HG03354 (cell line): ENCODE measurements around the gene TMEM30A.

Experiments used
- ATAC-seq: cut with Tn5 transposase; IDR thresholded peaks from one replicate; pipeline ENCODE4 v1.9.1; 2021; ENCODE audit warnings: mild to moderate bottlenecking; ENCODE audit not compliant: unreplicated experiment, poor library complexity, severe bottlenecking

The TMEM30A gene

DNA sequence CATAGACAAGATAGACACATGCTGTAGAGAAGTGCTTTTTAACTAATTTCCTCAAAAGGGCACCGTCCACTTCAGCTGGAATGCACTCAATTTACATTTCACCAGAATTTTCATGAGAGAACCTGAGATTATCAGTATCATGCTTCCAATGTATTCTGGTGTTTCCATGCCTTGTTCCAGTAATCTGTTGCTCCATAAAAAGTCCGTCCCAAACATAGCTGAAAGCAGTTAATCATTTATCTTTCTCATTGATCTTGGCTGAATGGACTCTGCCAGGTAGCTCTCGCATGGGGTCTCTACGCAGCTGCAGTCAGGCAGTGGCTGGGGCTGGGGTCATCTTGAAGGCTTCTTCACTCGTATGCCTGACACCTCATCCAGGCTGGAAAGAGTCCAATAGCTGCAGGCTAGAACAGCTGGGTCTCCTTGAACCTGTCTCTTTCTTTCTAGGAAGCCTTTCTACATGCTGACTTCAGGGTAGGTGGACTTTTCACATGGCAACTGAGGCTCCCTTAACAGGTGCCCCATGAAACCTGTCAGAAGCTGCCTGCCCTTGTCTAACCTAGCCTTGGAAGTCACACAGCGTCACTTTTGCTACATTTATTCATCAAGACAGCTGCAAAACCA, 60.2 kb downstream of the TMEM30A start:
- ATAC-seq, result no peak

- no peak for ATAC-seq
These were observed 61.2 kb downstream of the TMEM30A start for GRCh38 chr6:75223428-75223827.

GRCh38 chr6:75222261-75222660, 62.3 kb downstream of the TMEM30A start:
- ATAC-seq, result no peak

DNA sequence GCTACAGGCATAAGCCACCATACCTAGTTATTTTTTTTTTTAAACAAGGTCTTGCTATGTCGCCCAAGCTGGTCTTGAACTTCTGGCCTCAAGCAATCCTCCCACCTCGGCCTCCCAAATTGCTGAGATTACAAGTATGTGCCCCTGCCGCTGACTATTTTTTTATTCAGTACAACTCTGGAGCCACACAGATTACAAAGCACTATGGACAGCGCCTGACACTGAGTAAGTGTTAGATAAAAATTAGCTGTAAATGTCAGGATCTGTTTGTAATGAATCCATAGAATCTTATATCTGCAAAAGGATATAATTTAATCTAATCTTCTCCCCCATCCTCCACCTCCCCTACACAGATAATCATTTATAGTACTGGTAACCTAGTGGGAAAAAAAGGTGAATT, 63.5 kb downstream of the TMEM30A start:
- no peak for ATAC-seq

DNA sequence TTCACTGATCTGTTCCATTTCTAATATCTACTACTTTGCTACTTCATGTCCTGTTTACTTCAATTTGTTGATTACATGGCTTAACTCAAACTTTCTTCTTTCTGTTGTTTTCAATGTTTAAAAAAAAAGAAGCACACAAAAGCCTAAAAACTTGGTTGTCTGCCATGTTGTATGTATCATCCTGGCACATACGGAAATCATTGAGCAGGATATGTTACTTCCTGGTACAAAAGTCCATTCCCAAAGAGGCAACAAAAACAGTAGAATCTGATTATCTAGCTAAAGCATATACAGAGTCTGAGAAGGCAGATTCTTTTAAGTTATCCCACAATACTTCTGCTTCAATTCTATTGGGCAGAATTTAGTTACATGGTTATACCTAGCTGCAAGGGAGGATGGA, 64.2 kb downstream of the TMEM30A start:
- no peak for ATAC-seq

DNA sequence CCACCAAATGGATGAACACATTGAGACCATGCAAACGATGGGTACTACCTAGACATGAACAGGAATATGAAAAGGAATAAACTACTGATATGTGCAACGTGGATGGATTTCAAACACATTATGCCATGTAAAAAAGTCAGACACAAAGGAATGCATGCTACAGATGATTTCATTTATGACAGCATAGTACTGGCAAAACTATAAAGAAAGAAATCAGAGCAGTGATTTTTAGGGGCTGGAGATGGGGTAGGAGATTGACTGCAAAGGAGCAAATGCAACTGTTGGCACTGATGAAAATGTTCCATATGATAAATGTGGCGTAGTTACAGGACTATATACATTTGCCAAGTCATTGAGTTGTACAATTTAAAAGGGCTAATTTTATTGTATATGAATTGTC, 65.3 kb downstream of the TMEM30A start:
- no peak for ATAC-seq

- no peak for ATAC-seq
These were observed 67.4 kb downstream of the TMEM30A start for GRCh38 chr6:75217193-75217592.

- no peak for ATAC-seq
These were observed 69.3 kb downstream of the TMEM30A start for GRCh38 chr6:75215291-75215690.

DNA sequence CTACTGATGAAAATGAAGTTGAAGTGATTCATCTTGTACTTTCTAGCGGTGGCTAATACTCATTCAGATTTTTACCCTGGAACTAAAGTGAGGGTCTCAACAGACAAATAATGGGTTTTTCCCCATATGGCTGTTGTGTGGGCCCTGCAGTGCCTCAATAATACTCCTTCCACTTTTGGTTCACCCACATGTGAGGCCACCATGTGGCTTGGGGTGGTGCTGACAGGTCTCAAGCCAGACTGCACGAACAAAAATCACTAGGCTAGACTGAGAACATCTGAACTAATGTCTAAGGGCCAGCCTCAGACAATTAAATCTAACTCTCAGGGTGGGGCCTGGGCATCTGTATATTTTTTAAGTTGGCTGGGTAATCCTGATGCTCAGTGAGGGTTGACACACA, 70.9 kb downstream of the TMEM30A start:
- ATAC-seq, result peak; percentile 45

- ATAC-seq, result no peak
These were observed 71.5 kb downstream of the TMEM30A start for GRCh38 chr6:75213112-75213511.

- no peak for ATAC-seq
These were observed 72.5 kb downstream of the TMEM30A start for GRCh38 chr6:75211920-75212590.

GRCh38 chr6:75210885-75211739, 73.5 kb downstream of the TMEM30A start:
- ATAC-seq, result peak; percentile 30

GRCh38 chr6:75209184-75209723, 75.3 kb downstream of the TMEM30A start:
- ATAC-seq, result no peak

GRCh38 chr6:75208298-75209183, 76.1 kb downstream of the TMEM30A start:
- ATAC-seq, result peak; percentile 73

GRCh38 chr6:75206576-75207342, 77.8 kb downstream of the TMEM30A start:
- ATAC-seq, result no peak

GRCh38 chr6:75205776-75206575, 78.6 kb downstream of the TMEM30A start, which contains the start of gene COL12A1:
TSS of gene COL12A1 (minus strand) at chr6:75206053. CDS start at chr6:75202792, 3,261 bp downstream.
- ATAC-seq, result no peak

DNA sequence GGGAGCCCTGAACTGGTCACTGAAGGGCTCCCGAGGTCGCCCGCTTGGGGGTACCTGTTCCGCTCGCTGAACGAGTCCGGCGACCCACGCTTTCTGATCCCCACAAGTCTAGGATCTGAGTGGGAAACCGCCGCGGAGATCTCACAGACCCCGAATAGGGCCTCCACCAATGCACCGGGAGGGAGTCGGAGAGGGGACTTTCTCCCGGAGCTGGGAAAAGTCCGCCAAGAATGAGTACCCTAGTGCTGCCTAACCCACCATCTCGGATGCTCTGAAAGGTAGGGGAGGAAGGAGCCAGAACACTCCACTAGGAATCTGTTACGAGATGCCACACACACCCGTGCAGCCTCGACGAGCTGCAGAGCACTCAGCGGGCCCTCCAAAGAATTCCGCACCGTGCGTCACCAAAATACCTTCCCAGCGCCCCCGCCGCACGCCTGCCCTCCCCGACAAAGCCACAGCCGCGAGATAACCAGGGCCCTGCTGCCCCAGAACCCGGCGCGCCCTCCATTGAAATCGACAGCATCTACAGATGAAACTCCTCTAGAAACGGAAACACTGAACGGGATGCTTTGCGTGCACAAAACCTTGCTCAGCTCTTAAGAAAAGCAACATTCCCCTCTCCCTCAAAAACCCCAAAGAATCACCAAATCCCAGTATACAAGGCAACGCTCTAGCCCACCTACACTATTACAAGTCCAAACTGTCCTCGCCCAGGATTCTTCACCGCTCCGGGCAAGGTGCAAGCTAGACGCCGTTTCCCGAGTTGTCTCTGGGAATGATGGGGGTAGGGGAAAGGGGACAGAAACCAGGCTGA, 79.4 kb downstream of the TMEM30A start:
- no peak for ATAC-seq
